Kidney (tissue), 14 donors: ENCODE results near the gene DLG2. TPM values are rescaled to one million over a fixed set of nuclear protein-coding genes. Genes with fewer than 3 reads are reported as not detected.

Experiments used
- DNase-seq, 5 donors: peaks; one replicate each; pipeline ENCODE4 v3.0.0-alpha.2; 2013 to 2020
- FAIRE-seq: peaks from 2 replicates; lab custom pipeline; 2012; peaks lifted over from hg19 to GRCh38; lab: Jason Lieb, UNC
- H3K27ac ChIP-seq, 2 donors: one replicate each; pipeline ENCODE4 v1.7.0; 2013; ENCODE audit warnings: low read depth in 2 of 2, low read length in 2 of 2, inconsistent platforms in 1 of 2
- H3K27me3 ChIP-seq: one replicate; pipeline ENCODE4 v1.7.1; 2013; ENCODE audit warnings: low read length, inconsistent platforms; ENCODE audit not compliant: control insufficient read depth, insufficient read depth
- H3K36me3 ChIP-seq, 3 donors: one replicate each; pipeline versions ENCODE4 v1.7.0 to v1.7.1; 2013; ENCODE audit warnings: low read length in 3 of 3, control low read depth in 1 of 3, inconsistent platforms in 1 of 3; ENCODE audit not compliant: insufficient read depth in 3 of 3, control insufficient read depth in 2 of 3
- H3K4me1 ChIP-seq, 3 donors: one replicate each; pipeline versions ENCODE4 v1.7.0 to v1.7.1; 2013; ENCODE audit warnings: low read length in 3 of 3, inconsistent platforms in 1 of 3, low read depth in 1 of 3; ENCODE audit not compliant: control insufficient read depth in 2 of 3, insufficient read depth in 2 of 3
- H3K4me3 ChIP-seq, 3 donors: one replicate each; pipeline versions ENCODE4 v1.7.0 to v1.8.1; 2013; ENCODE audit warnings: low read length in 3 of 3, control low read depth in 1 of 3, inconsistent platforms in 1 of 3
- H3K9ac ChIP-seq, 3 donors: one replicate each; pipeline versions ENCODE4 v1.7.0 to v1.7.1; 2013; ENCODE audit warnings: low read length in 3 of 3, control low read depth in 1 of 3, inconsistent platforms in 1 of 3
- H3K9me3 ChIP-seq, 3 donors: one replicate each; pipeline versions ENCODE4 v1.7.0 to v1.7.1; 2013; ENCODE audit warnings: low read length in 3 of 3, control low read depth in 1 of 3, inconsistent platforms in 1 of 3; ENCODE audit not compliant: control insufficient read depth in 2 of 3, insufficient read depth in 1 of 3
- intact Hi-C: fragments of 100-400 bp; cut with DNase I; formaldehyde crosslinking; loops from one replicate; pipeline ENCODE4 v1.11.1; 2022
- polyA plus RNA-seq: library from polyadenylated mRNA; stranded (reverse); fragments of 350-450 nt; fragmentation: Illumina TruSeq; extraction: RNeasy Lipid Tissue Mini Kit (QIAGEN cat#74804); gene quantifications from one replicate; pipeline ENCODE4 v1.2.3, GENCODE V29; 2014; ENCODE audit warnings: low read depth, low replicate concordance; ENCODE audit not compliant: insufficient read depth
- total RNA-seq: library from RNA; stranded (reverse); fragmentation: NEBNext Ultra II Directional; extraction: Animal tissue kit (Norgen Biotek cat#: 25700); gene quantifications from one replicate; pipeline ENCODE4 v1.2.1, GENCODE V29; 2021
- TF ChIP-seq, protein P1 (sequence below): IDR thresholded peaks from 3 replicates; pipeline ENCODE4 v1.5.1; 2012; ENCODE audit warnings: mild to moderate bottlenecking, moderate library complexity, borderline replicate concordance; ENCODE audit not compliant: insufficient read depth; ENCODE audit errors: extremely low read depth
- donor health status: control.
- donor health status: control.
- donor health status: control.
- donor health status: control.
- donor health status: control.
- donor health status: DM: yes; HTN: yes; CAD: no.
- donor health status: Normal renal cell carcinoma (clear cell type).

DLG2 gene
- total and polyA plus RNA-seq, 2 donors from 2014 or later = 2.9 to 7.2 TPM

DNA sequence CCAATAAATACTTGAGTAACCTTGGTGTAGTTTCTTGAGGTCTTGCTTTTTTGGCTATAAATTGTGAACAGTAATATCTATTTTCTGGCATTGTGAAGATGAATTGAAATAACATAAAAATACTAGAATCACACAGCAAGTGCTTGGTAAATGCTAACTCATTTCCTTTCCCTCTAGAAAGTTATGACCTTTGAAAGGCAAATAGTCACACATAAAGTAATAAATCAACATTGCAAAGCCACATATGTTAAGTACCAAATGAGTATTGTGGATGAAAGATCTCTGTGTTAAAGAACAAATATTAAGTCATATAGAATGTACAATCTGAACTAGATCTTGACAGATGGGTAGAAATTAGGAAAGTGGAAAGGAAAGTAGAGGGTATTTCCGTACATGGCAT lies 1781.3 kb downstream of the DLG2 start:
- no peaks in the 10 kb centered on the region for H3K9me3 ChIP-seq
- TF ChIP-seq, protein P1, sequence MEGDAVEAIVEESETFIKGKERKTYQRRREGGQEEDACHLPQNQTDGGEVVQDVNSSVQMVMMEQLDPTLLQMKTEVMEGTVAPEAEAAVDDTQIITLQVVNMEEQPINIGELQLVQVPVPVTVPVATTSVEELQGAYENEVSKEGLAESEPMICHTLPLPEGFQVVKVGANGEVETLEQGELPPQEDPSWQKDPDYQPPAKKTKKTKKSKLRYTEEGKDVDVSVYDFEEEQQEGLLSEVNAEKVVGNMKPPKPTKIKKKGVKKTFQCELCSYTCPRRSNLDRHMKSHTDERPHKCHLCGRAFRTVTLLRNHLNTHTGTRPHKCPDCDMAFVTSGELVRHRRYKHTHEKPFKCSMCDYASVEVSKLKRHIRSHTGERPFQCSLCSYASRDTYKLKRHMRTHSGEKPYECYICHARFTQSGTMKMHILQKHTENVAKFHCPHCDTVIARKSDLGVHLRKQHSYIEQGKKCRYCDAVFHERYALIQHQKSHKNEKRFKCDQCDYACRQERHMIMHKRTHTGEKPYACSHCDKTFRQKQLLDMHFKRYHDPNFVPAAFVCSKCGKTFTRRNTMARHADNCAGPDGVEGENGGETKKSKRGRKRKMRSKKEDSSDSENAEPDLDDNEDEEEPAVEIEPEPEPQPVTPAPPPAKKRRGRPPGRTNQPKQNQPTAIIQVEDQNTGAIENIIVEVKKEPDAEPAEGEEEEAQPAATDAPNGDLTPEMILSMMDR = no peak
- H3K9ac ChIP-seq = no peak overlapping the region
- FAIRE-seq (no peak), DNase-seq (no peak)
- H3K36me3 ChIP-seq = no peaks in the 10 kb centered on the region
- no peak overlapping the region for H3K27ac ChIP-seq
- intact Hi-C loops = no loop called here
- no peak overlapping the region for H3K4me3 ChIP-seq
- no peaks in the 10 kb centered on the region for H3K27me3 ChIP-seq
- H3K4me1 ChIP-seq = no peaks in the 10 kb centered on the region

DNA sequence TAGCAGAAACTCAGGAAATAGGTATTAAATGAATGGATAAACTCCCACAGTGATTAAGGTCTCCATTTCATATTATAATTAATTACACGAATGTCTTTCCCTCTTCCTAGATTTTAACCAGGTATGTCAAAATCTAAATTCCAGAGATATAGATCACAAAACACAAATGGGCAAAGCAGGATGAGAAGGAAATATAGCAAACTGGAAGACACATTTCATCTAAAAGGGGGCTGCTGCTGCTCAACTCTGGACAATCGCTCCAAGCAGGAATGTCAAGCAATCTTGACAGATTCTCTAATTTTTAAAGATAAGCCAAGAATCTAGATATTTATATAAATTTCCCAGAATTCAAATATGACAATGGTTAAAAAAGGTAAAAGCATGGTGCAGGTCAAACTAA lies 1786.8 kb downstream of the DLG2 start:
- Histone ChIP-seq H3K27me3 (no peaks in the 10 kb centered on the region), H3K9ac (no peak overlapping the region), H3K9me3 (no peaks in the 10 kb centered on the region), H3K27ac (no peak overlapping the region), H3K4me3 (no peak overlapping the region), H3K4me1 (peaks cover 0 to 5% (median 0%) of the 10 kb centered on the region in 3 donors), H3K36me3 (no peaks in the 10 kb centered on the region)
- FAIRE-seq (no peak), DNase-seq (no peak)
- TF ChIP-seq, protein P1 = no peak
- intact Hi-C loops = no loop called here

DNA sequence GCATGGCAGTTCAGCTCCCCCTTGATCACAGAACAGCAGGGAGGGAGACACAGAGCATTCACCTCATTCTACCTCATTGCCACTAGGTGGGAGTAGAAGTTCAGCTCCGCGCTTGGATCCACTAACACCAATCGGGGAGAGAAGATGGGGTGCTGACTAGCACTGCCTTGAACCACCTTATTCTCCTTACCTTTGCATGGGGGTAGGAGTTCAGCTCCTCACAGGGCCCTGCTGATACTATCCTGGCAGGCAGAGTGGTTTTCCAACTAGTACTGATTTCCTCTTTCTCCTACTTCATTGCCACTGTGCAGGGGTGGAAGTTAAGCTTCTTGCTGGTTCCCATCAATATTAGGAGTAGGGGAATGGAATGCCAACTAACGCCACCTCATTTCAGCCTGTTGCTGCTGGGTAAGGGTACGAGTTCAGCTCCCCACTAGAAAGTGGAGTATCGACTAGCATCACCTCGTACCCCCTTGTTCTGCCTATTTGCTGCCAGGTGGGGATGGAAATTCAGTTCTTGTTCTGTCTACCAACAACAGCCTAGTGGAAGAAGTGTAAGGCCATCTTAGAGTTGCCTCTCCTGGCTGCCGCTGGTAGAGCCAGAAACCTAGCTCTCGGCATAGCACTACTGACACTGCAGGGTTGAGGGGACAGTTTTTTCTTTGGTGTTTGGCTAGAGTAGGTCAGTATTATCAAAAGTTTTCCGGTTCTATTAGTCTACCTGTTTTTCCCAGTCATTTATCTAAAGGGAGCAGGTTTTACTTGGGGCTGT lies 1790.1 kb downstream of the DLG2 start:
- Histone ChIP-seq H3K9me3 (no peaks in the 10 kb centered on the region), H3K27me3 (no peaks in the 10 kb centered on the region), H3K4me1 (peaks cover 0 to 5% (median 0%) of the 10 kb centered on the region in 3 donors), H3K4me3 (peak overlapping the region in 2 of 3 donors; percentile 16 to 18), H3K9ac (no peak overlapping the region), H3K27ac (no peak overlapping the region), H3K36me3 (no peaks in the 10 kb centered on the region)
- intact Hi-C loops = no loop called here
- FAIRE-seq = no peak
- DNase-seq = peak in 4 of 5 donors; percentile 52 to 77 (median 65)
- TF ChIP-seq, protein P1 = peak; percentile 63

DNA sequence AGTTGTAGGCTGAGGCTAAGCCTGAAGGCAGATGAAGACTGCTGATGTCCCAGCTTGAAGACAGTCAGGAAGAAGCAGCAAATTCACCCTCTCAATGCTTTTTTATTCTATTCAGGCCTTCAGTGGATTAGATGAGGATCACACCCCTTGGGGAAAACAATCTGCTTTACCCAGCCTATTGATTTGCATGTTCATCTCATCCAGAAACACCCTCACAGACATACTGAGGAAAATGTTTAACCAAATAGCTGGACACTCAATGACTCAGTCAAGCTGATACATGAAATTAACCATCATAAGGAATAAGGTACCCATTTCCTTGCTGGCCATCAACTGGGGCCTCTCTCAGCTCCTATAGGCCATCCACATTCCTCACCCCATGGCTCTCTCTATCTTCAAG lies 1791.1 kb downstream of the DLG2 start:
- Histone ChIP-seq H3K9me3 (no peaks in the 10 kb centered on the region), H3K27me3 (no peaks in the 10 kb centered on the region), H3K27ac (no peak overlapping the region), H3K4me1 (peaks cover 0 to 5% (median 0%) of the 10 kb centered on the region in 3 donors), H3K9ac (no peak overlapping the region), H3K36me3 (no peaks in the 10 kb centered on the region), H3K4me3 (no peak overlapping the region)
- TF ChIP-seq, protein P1 = no peak
- intact Hi-C loops = no loop called here
- no peak for FAIRE-seq
- no peak for DNase-seq
